Lower leg skin (tissue), 3 donors: ENCODE data around the gene GGCT.
"Not testable (repeated sequence)": the region's sequence is repeated elsewhere in the genome, so short reads cannot be mapped to it uniquely, and the experiment has no call there.

Experiments
- POLR2A ChIP-seq, 2 donors: fragments of 450-650 bp; IDR thresholded peaks; one replicate each; pipeline ENCODE4 v1.6.1; 2016 to 2017; ENCODE audit warnings: antibody characterized with exemption in 2 of 2, mild to moderate bottlenecking in 1 of 2, moderate library complexity in 1 of 2
- TF ChIP-seq, protein P1 (sequence below), 3 donors: fragments of 450-650 bp; IDR thresholded peaks; one replicate each; pipeline ENCODE4 v1.5.1; 2016; ENCODE audit warnings: antibody characterized with exemption in 3 of 3, mild to moderate bottlenecking in 3 of 3, moderate library complexity in 2 of 3

DNA sequence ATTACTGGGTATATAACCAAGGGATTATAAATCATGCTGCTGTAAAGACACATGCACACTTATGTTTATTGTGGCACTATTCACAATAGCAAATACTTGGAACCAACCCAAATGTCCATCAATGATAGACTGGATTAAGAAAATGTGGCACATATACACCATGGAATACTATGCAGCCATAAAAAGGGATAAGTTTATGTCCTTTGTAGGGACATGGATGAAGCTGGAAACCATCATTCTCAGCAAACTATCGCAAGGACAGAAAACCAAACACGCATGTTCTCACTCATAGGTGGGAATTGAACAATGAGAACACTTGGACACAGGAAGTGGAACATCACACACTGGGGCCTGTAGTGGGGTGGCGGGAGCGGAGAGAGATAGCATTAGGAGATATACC lies 38.5 kb upstream of the GGCT start:
- TF ChIP-seq, protein P1, sequence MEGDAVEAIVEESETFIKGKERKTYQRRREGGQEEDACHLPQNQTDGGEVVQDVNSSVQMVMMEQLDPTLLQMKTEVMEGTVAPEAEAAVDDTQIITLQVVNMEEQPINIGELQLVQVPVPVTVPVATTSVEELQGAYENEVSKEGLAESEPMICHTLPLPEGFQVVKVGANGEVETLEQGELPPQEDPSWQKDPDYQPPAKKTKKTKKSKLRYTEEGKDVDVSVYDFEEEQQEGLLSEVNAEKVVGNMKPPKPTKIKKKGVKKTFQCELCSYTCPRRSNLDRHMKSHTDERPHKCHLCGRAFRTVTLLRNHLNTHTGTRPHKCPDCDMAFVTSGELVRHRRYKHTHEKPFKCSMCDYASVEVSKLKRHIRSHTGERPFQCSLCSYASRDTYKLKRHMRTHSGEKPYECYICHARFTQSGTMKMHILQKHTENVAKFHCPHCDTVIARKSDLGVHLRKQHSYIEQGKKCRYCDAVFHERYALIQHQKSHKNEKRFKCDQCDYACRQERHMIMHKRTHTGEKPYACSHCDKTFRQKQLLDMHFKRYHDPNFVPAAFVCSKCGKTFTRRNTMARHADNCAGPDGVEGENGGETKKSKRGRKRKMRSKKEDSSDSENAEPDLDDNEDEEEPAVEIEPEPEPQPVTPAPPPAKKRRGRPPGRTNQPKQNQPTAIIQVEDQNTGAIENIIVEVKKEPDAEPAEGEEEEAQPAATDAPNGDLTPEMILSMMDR (IDR thresholded peaks at IDR 0.05), result not testable (repeated sequence)
- not testable (repeated sequence) for TF ChIP-seq POLR2A (IDR thresholded peaks at IDR 0.05)
